Muscle of back (tissue), 11 donors: ENCODE measurements around the gene IPO4. TPM values are rescaled to one million over a fixed set of nuclear protein-coding genes. Genes with fewer than 3 reads are reported as not detected.

Source experiments
- DNase-seq, 3 donors: peaks; one replicate each; pipeline versions ENCODE4 v3.0.0 to v3.0.0-alpha.2; 2013
- polyA plus RNA-seq, 10 donors: library from polyadenylated mRNA; unstranded; fragments of 120-200 nt; gene quantifications; one replicate each; pipeline ENCODE4 v1.2.1, GENCODE V29; 2013; ENCODE audit not compliant: insufficient read length in 10 of 10

IPO4 gene
- polyA plus RNA-seq, 10 donors = 21.5 to 31.8 (median 26.6) TPM

- DNase-seq = no peak
These were observed 55.6 kb downstream of the IPO4 start for GRCh38 chr14:24132976-24133375.

DNA sequence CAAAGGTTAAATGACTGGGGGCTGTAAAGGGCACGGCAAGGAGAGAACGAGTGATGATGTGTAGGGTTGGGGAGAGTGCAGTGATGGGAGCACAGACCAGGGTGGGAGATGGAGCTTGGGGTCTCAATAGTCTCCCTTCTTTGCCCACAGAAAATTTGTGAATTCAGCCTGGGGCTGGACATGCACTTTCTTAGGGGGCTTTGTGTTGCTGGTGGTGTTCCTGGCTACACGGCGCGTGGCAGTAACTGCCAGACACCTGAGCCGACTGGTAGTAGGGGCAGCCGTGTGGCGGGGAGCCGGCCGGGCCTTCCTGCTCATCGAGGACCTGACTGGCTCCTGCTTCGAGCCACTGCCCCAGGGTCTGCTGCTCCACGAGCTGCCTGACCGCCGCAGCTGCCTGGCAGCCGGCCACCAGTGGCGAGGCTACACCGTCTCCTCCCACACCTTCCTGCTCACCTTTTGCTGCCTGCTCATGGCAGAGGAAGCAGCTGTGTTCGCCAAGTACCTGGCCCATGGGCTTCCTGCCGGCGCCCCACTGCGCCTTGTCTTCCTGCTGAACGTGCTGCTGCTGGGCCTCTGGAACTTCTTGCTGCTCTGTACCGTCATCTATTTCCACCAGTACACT is 56.4 kb downstream of the IPO4 start:
- peak in 1 of 3 donors; percentile 37 for DNase-seq

GRCh38 chr14:24131549-24131966 is 57.1 kb downstream of the IPO4 start:
- no peak for DNase-seq

DNA sequence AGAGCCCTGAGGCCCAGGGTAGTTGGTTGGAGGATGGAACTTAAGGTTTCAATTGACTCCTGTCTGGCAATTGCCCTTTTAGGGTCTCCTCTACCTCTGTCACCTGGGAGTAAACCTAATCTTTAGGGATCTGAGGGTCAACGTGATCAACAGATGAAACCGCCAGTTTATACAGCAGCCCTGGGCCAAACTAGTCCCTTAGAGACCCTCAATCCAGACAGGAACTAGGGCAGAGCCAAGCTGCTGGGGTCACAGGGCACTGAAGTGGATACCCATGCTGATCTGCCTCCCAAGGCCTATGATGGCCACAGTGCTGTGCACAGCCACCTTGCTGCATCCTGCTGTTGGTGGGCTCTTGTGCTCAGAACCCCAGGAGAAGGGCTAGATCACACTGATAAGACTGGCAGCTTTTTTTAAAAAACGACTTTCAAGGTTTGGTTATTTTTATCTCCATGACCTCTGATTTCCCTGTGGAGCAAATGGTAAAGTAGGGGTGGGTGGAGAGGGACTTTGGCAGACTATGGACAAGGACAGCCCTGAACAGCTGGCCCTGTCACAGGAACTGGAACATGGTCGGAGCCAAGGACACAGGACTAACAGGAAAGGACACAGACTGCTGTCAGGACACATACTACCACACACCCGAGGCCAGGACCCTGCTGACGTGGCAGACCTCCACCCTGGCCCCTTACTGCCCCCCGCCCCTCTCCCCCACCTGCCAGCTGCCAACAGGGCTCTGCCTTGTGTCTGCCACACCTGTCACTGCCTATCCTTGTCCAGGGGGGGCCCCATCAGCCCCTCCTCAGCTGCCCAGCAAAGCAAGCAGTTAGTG is 57.7 kb downstream of the IPO4 start:
- DNase-seq = peak; percentile 74 to 79 (median 77)

- DNase-seq = no peak
These were observed 58.3 kb downstream of the IPO4 start, which contains the start of gene FITM1 for GRCh38 chr14:24130380-24130716. Gene FITM1 (plus strand): TSS chr14:24130659. CDS start chr14:24131564, 905 bp downstream.

Other genes starting within 250 kb of the IPO4 start
- gene DHRS4, start 235.0 kb downstream of the IPO4 start, polyA plus RNA-seq = 10 to 100 TPM; 10.4 to 29.7 (median 20.1) TPM
- 10 to 100 TPM in 8 of 10 donors, 1 to 10 TPM in 2; 8.4 to 17.3 (median 13.8) TPM for gene DHRS4L2, start 199.9 kb downstream of the IPO4 start, polyA plus RNA-seq
- under 1 TPM; 0.09 to 0.50 (median 0.17) TPM for gene CARMIL3, start 136.8 kb downstream of the IPO4 start, polyA plus RNA-seq
- gene CPNE6, start 117.3 kb downstream of the IPO4 start, polyA plus RNA-seq = under 1 TPM in 1 of 10 donors, not detected in 9; 0.07 TPM
- gene PCK2, start 94.5 kb downstream of the IPO4 start, polyA plus RNA-seq = 1 to 10 TPM; 2.8 to 6.0 (median 3.5) TPM
- gene DCAF11, start 74.0 kb downstream of the IPO4 start, polyA plus RNA-seq = 10 to 100 TPM; 35.0 to 45.0 (median 38.1) TPM
- 1 to 10 TPM in 9 of 10 donors, under 1 TPM in 1; 0.98 to 1.6 (median 1.2) TPM for gene NRL, start 73.9 kb downstream of the IPO4 start, polyA plus RNA-seq
- gene FITM1, start 58.2 kb downstream of the IPO4 start, polyA plus RNA-seq = 100 to 1,000 TPM in 8 of 10 donors, 10 to 100 TPM in 2; 68.5 to 142 (median 118) TPM
- gene PSME1, start 52.6 kb downstream of the IPO4 start, polyA plus RNA-seq = 100 to 1,000 TPM in 8 of 10 donors, 10 to 100 TPM in 2; 96.2 to 122 (median 112) TPM
- 10 to 100 TPM; 19.1 to 30.8 (median 26.9) TPM for gene EMC9, start 47.2 kb downstream of the IPO4 start, polyA plus RNA-seq
- 10 to 100 TPM; 72.7 to 96.7 (median 84.4) TPM for gene PSME2, start 42.2 kb downstream of the IPO4 start, polyA plus RNA-seq
- 10 to 100 TPM; 26.5 to 46.0 (median 33.1) TPM for gene RNF31, start 41.3 kb downstream of the IPO4 start, polyA plus RNA-seq
- gene IRF9, start 27.6 kb downstream of the IPO4 start, polyA plus RNA-seq = 10 to 100 TPM; 23.8 to 36.0 (median 28.2) TPM
- gene REC8, start 16.7 kb downstream of the IPO4 start, polyA plus RNA-seq = 10 to 100 TPM in 6 of 10 donors, 1 to 10 TPM in 4; 5.7 to 11.6 (median 10.7) TPM
- 10 to 100 TPM; 11.2 to 25.1 (median 17.6) TPM for gene TM9SF1, start 6.6 kb upstream of the IPO4 start, polyA plus RNA-seq
- 1 to 10 TPM; 1.8 to 8.7 (median 2.8) TPM for gene TSSK4, start 16.9 kb upstream of the IPO4 start, polyA plus RNA-seq
- gene CHMP4A, start 24.7 kb upstream of the IPO4 start, polyA plus RNA-seq = 10 to 100 TPM; 26.0 to 44.1 (median 34.5) TPM
- gene MDP1, start 27.2 kb upstream of the IPO4 start, polyA plus RNA-seq = 10 to 100 TPM in 1 of 10 donors, 1 to 10 TPM in 9; 6.1 to 10.2 (median 8.0) TPM
- 100 to 1,000 TPM; 168 to 226 (median 186) TPM for gene NEDD8, start 43.6 kb upstream of the IPO4 start, polyA plus RNA-seq
- 10 to 100 TPM; 41.5 to 57.6 (median 50.7) TPM for gene GMPR2, start 44.1 kb upstream of the IPO4 start, polyA plus RNA-seq
- gene TINF2, start 53.8 kb upstream of the IPO4 start, polyA plus RNA-seq = 10 to 100 TPM; 33.5 to 43.0 (median 41.5) TPM
- gene TGM1, start 74.4 kb upstream of the IPO4 start, polyA plus RNA-seq = 1 to 10 TPM in 7 of 10 donors, under 1 TPM in 3; 0.82 to 3.9 (median 1.3) TPM
- 10 to 100 TPM in 9 of 10 donors, 1 to 10 TPM in 1; 10.0 to 20.1 (median 13.3) TPM for gene RABGGTA, start 82.8 kb upstream of the IPO4 start, polyA plus RNA-seq
- gene DHRS1, start 111.0 kb upstream of the IPO4 start, polyA plus RNA-seq = 10 to 100 TPM; 10.9 to 21.2 (median 17.0) TPM
- gene NOP9, start 111.0 kb upstream of the IPO4 start, polyA plus RNA-seq = 10 to 100 TPM; 18.6 to 24.6 (median 20.0) TPM
- gene CIDEB, start 119.2 kb upstream of the IPO4 start, polyA plus RNA-seq = 10 to 100 TPM in 7 of 10 donors, 1 to 10 TPM in 3; 8.3 to 15.5 (median 12.0) TPM
- 1 to 10 TPM; 1.4 to 3.4 (median 2.7) TPM for gene LTB4R2, start 121.3 kb upstream of the IPO4 start, polyA plus RNA-seq
- 1 to 10 TPM; 2.2 to 6.7 (median 3.6) TPM for gene LTB4R, start 122.7 kb upstream of the IPO4 start, polyA plus RNA-seq
- gene ADCY4, start 146.3 kb upstream of the IPO4 start, polyA plus RNA-seq = 10 to 100 TPM in 6 of 10 donors, 1 to 10 TPM in 4; 8.5 to 23.7 (median 14.3) TPM
- gene RIPK3, start 151.2 kb upstream of the IPO4 start, polyA plus RNA-seq = 1 to 10 TPM in 8 of 10 donors, under 1 TPM in 2; 0.78 to 2.3 (median 1.8) TPM
- gene NFATC4, start 179.4 kb upstream of the IPO4 start, polyA plus RNA-seq = 10 to 100 TPM; 34.0 to 69.3 (median 44.5) TPM
- 10 to 100 TPM; 23.9 to 40.6 (median 29.1) TPM for gene NYNRIN, start 210.2 kb upstream of the IPO4 start, polyA plus RNA-seq
- 1 to 10 TPM; 1.4 to 3.4 (median 2.0) TPM for gene CBLN3, start 240.9 kb upstream of the IPO4 start, polyA plus RNA-seq
- gene KHNYN, start 241.1 kb upstream of the IPO4 start, polyA plus RNA-seq = 10 to 100 TPM; 29.0 to 41.0 (median 34.7) TPM